H1 (cell line): ENCODE data around the gene KCNV2. TPM values are rescaled to one million over a fixed set of nuclear protein-coding genes. Genes with fewer than 3 reads are reported as not detected.
"Not testable (repeated sequence)": the region's sequence is repeated elsewhere in the genome, so short reads cannot be mapped to it uniquely, and the experiment has no call there.

ENCODE experiments used
- CTCF ChIA-PET: fragments of 300-600 bp; sonication (Branson Sonifier 250); formaldehyde crosslinking; loops from one replicate; lab custom pipeline; 2021; ENCODE audit not compliant: partially characterized antibody; lab: Charles Lee
- POLR2A ChIA-PET: fragments of 300-600 bp; sonication (Branson Sonifier 250); formaldehyde crosslinking; loops from one replicate; lab custom pipeline; 2021; ENCODE audit warnings: inconsistent platforms; ENCODE audit not compliant: partially characterized antibody; lab: Charles Lee
- DNase-seq, 2 experiments: peaks; one replicate each; pipeline versions ENCODE4 v3.0.0 to v3.0.0-alpha.2; 2010 to 2022; ENCODE audit warnings: low spot score in 2 of 2, low read depth in 1 of 2, mixed read lengths in 1 of 2
- FAIRE-seq: peaks from 2 replicates; lab custom pipeline; 2011; peaks lifted over from hg19 to GRCh38; lab: Jason Lieb, UNC
- H2AFZ ChIP-seq: 2 replicates; pipeline ENCODE4 v1.8.1; 2012; ENCODE audit warnings: low read length, inconsistent platforms
- H2AK5ac ChIP-seq: 2 replicates; pipeline ENCODE4 v1.6.1; 2013; ENCODE audit warnings: low read depth, low read length
- H2BK120ac ChIP-seq: replicated peaks from 2 replicates; pipeline ENCODE3; 2013; ENCODE audit warnings: low read depth, low read length, inconsistent platforms
- H2BK12ac ChIP-seq: 2 replicates; pipeline ENCODE4 v1.6.1; 2013; ENCODE audit warnings: low read depth, low read length
- H2BK15ac ChIP-seq: 2 replicates; pipeline ENCODE4 v1.6.1; 2013; ENCODE audit warnings: low read length
- H2BK20ac ChIP-seq: 2 replicates; pipeline ENCODE4 v1.6.1; 2013; ENCODE audit warnings: low read length
- H2BK5ac ChIP-seq: 2 replicates; pipeline ENCODE4 v1.6.1; 2013; ENCODE audit warnings: low read depth, low read length
- H3K14ac ChIP-seq: 2 replicates; pipeline ENCODE4 v1.6.1; 2013; ENCODE audit warnings: inconsistent platforms; ENCODE audit not compliant: insufficient read length
- H3K18ac ChIP-seq: 2 replicates; pipeline ENCODE4 v1.6.1; 2013; ENCODE audit warnings: low read length; ENCODE audit errors: extremely low read depth
- H3K23ac ChIP-seq: 2 replicates; pipeline ENCODE4 v1.6.1; 2013; ENCODE audit warnings: inconsistent platforms; ENCODE audit not compliant: insufficient read length
- H3K23me2 ChIP-seq: 2 replicates; pipeline ENCODE4 v1.6.1; 2013; ENCODE audit warnings: low read depth, low read length
- H3K27ac ChIP-seq: 2 replicates; pipeline ENCODE4 v1.6.1; 2011; ENCODE audit warnings: low read depth, low read length, inconsistent platforms
- H3K27me3 ChIP-seq, 4 experiments: replicated peaks in 1 of 4; 1 replicate in 1 of 4; 2 replicates in 3 of 4; pipeline versions ENCODE4 v1.6.1 to v1.8.1; 2011 to 2013; ENCODE audit warnings: low read length in 3 of 4, mild to moderate bottlenecking in 3 of 4, inconsistent platforms in 2 of 4, mixed read lengths in 2 of 4, moderate library complexity in 1 of 4; ENCODE audit not compliant: control insufficient read depth in 3 of 4, insufficient read depth in 3 of 4; ENCODE audit errors: extremely low read depth in 1 of 4
- H3K36me3 ChIP-seq, 4 experiments: 2 replicates each; pipeline versions ENCODE4 v1.6.1 to v1.8.1; 2011 to 2013; ENCODE audit warnings: mild to moderate bottlenecking in 4 of 4, low read length in 3 of 4, moderate library complexity in 2 of 4, control low read depth in 1 of 4, inconsistent platforms in 1 of 4; ENCODE audit not compliant: insufficient read depth in 4 of 4, control insufficient read depth in 2 of 4
- H3K4ac ChIP-seq: replicated peaks from 2 replicates; pipeline ENCODE3; 2013; ENCODE audit warnings: low read length, low read depth, mixed read lengths, inconsistent platforms; ENCODE audit not compliant: insufficient read length
- H3K4me1 ChIP-seq, 4 experiments: replicated peaks in 1 of 4; 1 replicate in 1 of 4; 2 replicates in 3 of 4; pipeline versions ENCODE4 v1.6.1 to v1.8.1; 2011 to 2013; ENCODE audit warnings: low read length in 3 of 4, inconsistent platforms in 2 of 4, mixed read lengths in 1 of 4; ENCODE audit not compliant: insufficient read depth in 4 of 4, control insufficient read depth in 3 of 4
- H3K4me2 ChIP-seq, 2 experiments: 2 replicates each; pipeline versions ENCODE4 v1.6.1 to v1.8.1; 2011 to 2013; ENCODE audit warnings: low read depth in 2 of 2, low read length in 2 of 2, control low read depth in 1 of 2, inconsistent platforms in 1 of 2, mild to moderate bottlenecking in 1 of 2; ENCODE audit not compliant: insufficient read depth in 1 of 2
- H3K4me3 ChIP-seq, 4 experiments: fragments of 200-600, 300-600 bp in 1 of 4; sonication (generic), shearing (Covaris generic), sonication (Bioruptor Twin) in 1 of 4; 2 replicates each; pipeline versions ENCODE4 v1.5.1 to v1.8.1; 2011 to 2016; ENCODE audit warnings: low read length in 4 of 4, low read depth in 3 of 4, control low read depth in 2 of 4, inconsistent platforms in 2 of 4, mild to moderate bottlenecking in 2 of 4, mixed read lengths in 1 of 4, moderate library complexity in 1 of 4; ENCODE audit not compliant: insufficient read depth in 2 of 4; ENCODE audit errors: extremely low read depth in 1 of 4
- H3K56ac ChIP-seq: replicated peaks from 2 replicates; pipeline ENCODE3; 2013; ENCODE audit warnings: low read depth, mild to moderate bottlenecking, mixed read lengths, low read length, inconsistent platforms; ENCODE audit not compliant: insufficient read length
- H3K79me1 ChIP-seq: 2 replicates; pipeline ENCODE4 v1.6.1; 2013; ENCODE audit warnings: low read depth, low read length, control low read depth
- H3K79me2 ChIP-seq, 2 experiments: 2 replicates each; pipeline versions ENCODE4 v1.6.1 to v1.8.1; 2012 to 2013; ENCODE audit warnings: low read length in 2 of 2, mild to moderate bottlenecking in 2 of 2, inconsistent platforms in 1 of 2; ENCODE audit not compliant: insufficient read depth in 2 of 2, control insufficient read depth in 1 of 2
- H3K9ac ChIP-seq, 4 experiments: replicated peaks in 1 of 4; 1 replicate in 1 of 4; 2 replicates in 3 of 4; pipeline versions ENCODE4 v1.6.1 to v1.8.1; 2011 to 2013; ENCODE audit warnings: low read depth in 3 of 4, low read length in 3 of 4, control low read depth in 2 of 4, mild to moderate bottlenecking in 2 of 4, moderate library complexity in 2 of 4, inconsistent platforms in 1 of 4; ENCODE audit errors: extremely low read depth in 1 of 4
- H3K9me3 ChIP-seq, 2 experiments: 2 replicates each; pipeline versions ENCODE4 v1.6.1 to v1.8.1; 2012 to 2013; ENCODE audit warnings: mild to moderate bottlenecking in 2 of 2, moderate library complexity in 2 of 2, control low read depth in 1 of 2, inconsistent platforms in 1 of 2, low read depth in 1 of 2, low read length in 1 of 2, mixed read lengths in 1 of 2; ENCODE audit not compliant: insufficient read depth in 2 of 2
- H4K20me1 ChIP-seq, 2 experiments: replicated peaks in 1 of 2; 2 replicates each; pipeline versions ENCODE3 to v1.8.1; 2011 to 2013; ENCODE audit warnings: inconsistent platforms in 2 of 2, low read length in 2 of 2, mild to moderate bottlenecking in 1 of 2; ENCODE audit not compliant: insufficient read depth in 2 of 2, control insufficient read depth in 1 of 2
- H4K5ac ChIP-seq: 2 replicates; pipeline ENCODE4 v1.6.1; 2013; ENCODE audit warnings: low read length, low read depth, mixed read lengths, inconsistent platforms; ENCODE audit not compliant: insufficient read length
- H4K8ac ChIP-seq: 2 replicates; pipeline ENCODE4 v1.8.0; 2013; ENCODE audit warnings: mild to moderate bottlenecking, moderate library complexity, low read length, inconsistent platforms; ENCODE audit not compliant: insufficient read depth; ENCODE audit errors: extremely low read depth
- H4K91ac ChIP-seq: replicated peaks from 2 replicates; pipeline ENCODE3; 2013; ENCODE audit warnings: low read length, mixed read lengths, inconsistent platforms; ENCODE audit not compliant: insufficient read length
- WGBS, 2 experiments: shearing (Covaris generic) in 1 of 2; methylation state at CpG; one replicate each; pipeline versions ENCODE4 v1.1.6 to v1.1.7; 2013 to 2015; ENCODE audit warnings: low lambda C conversion rate in 2 of 2, mixed read lengths in 2 of 2, inconsistent platforms in 1 of 2, low coverage in 1 of 2, missing lambda C conversion rate in 1 of 2; ENCODE audit not compliant: insufficient replicate concordance in 2 of 2, insufficient coverage in 1 of 2, insufficient read length in 1 of 2; ENCODE audit errors: extremely low coverage in 1 of 2, missing lambda C conversion rate in 1 of 2; 5-methylcytosine and 5-hydroxymethylcytosine counted together
- polyA plus RNA-seq, 7 experiments: library from polyadenylated mRNA; depleted of rRNA in 3 of 7; stranded (reverse) in 5 of 7; unstranded in 2 of 7; fragments of >200 nt in 5 of 7; fragments of 200-250 nt in 2 of 7; gene quantifications; 1 replicate in 5 of 7; 2 replicates in 1 of 7; 4 replicates in 1 of 7; pipeline versions ENCODE4 v1.2.1 to v1.2.3, GENCODE V29; 2011 to 2013; ENCODE audit warnings: missing spikeins in 2 of 7, mixed read lengths in 2 of 7
- total RNA-seq: library from RNA; stranded (reverse); fragmentation: NEBNext Ultra II Directional; extraction: Animal tissue kit (Norgen Biotek cat#: 25700); gene quantifications from 2 replicates; pipeline ENCODE4 v1.2.1, GENCODE V29; 2021

Gene KCNV2
- total and polyA plus RNA-seq, 2 of the 8 experiments (the other 6 are each of a cell fraction or from before 2014, with no cell fraction given), result not detected

GRCh38 chr9:2707256-2707655, 10.1 kb upstream of the KCNV2 start:
- H2BK5ac ChIP-seq, H3K14ac ChIP-seq, H3K18ac ChIP-seq, H2BK20ac ChIP-seq, H3K79me1 ChIP-seq, H2AFZ ChIP-seq, H4K8ac ChIP-seq, H3K4ac ChIP-seq, H3K27me3 ChIP-seq, H3K23me2 ChIP-seq, H3K9me3 ChIP-seq, H2AK5ac ChIP-seq, H3K4me2 ChIP-seq, H4K5ac ChIP-seq, H2BK15ac ChIP-seq, H3K36me3 ChIP-seq, H3K23ac ChIP-seq, H2BK120ac ChIP-seq, H3K79me2 ChIP-seq, H3K56ac ChIP-seq, H3K27ac ChIP-seq, FAIRE-seq, POLR2A ChIA-PET, H2BK12ac ChIP-seq, H3K4me3 ChIP-seq, H3K9ac ChIP-seq, H3K4me1 ChIP-seq, DNase-seq, H4K91ac ChIP-seq, H4K20me1 ChIP-seq: not testable (repeated sequence)
- CTCF ChIA-PET, result interaction anchor here (0.6 kb wide), 1 partner anchor 594 kb away, joined by 3 read pairs; no protein-coding TSS in a partner anchor
- WGBS, 2 experiments, result 92% methylated on average over 3 of the region's 3 CpGs; no CpG with 5 or more reads in 1 of the 2 experiments
